GM19395 (cell line): ENCODE measurements around the gene DOCK4.

Experiments used
- ATAC-seq: cut with Tn5 transposase; IDR thresholded peaks from one replicate; pipeline ENCODE4 v1.9.1; 2021; ENCODE audit warnings: mild to moderate bottlenecking, moderate library complexity; ENCODE audit not compliant: unreplicated experiment

DOCK4 gene

DNA sequence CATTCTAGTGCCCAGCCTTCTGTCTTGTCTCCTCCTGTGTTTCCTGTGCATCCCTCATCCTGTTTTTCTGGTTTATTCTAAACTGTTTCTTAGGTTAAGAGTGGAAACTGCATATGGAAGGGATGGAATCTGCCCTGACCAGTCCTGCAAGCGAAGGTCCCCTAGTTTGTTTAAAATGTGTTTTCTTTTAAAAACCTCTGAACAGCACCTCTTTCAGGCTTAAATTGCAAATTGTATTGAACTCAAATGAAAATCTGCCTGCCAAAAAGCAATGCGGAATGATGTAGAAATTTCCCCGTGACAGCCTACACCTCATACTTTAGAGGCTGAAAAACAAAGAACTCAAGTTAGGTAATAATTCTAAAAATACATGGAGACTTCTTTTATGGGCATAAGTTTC, 421.1 kb downstream of the DOCK4 start:
- no peak for ATAC-seq

DNA sequence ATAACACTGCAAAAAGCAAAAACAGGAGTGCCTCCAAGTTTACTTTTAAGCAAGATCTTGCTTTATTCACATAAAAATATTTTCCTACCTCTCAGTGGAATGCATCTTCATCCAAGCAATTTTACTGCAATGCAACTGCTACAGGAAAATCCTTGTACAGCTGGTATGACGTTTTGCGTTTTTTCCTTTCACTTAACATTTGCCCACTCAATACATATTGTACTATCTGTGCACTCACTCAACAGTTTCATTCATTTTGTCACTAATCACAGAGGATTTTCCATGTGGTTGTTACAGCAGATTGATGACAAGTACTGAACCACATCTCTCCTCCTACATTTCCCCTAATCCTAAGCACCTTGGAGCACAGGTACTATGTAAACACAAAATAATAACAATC, 421.9 kb downstream of the DOCK4 start:
- ATAC-seq: no peak

- ATAC-seq: no peak
Measured at GRCh38 chr7:111783854-111784253, 422.3 kb downstream of the DOCK4 start.

DNA sequence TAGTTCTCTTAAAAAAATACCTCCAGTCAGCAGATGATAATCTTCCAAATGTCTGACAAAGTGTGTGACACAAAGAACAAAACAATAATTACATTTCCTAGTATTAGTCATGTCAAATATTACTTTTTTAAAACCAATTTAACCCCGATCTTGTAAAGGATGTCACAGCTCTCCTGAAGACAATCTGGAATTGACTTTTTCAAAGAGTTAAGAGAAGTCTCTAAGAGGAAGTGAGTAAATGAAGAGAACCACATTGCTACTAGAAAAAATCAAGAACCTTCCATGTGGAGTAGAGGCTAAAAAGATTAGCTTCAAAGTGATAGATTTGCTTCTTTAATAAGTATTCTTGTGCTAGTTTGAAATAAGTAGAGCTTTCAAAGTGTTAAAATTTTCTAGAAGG, 425.7 kb downstream of the DOCK4 start:
- ATAC-seq: no peak

DNA sequence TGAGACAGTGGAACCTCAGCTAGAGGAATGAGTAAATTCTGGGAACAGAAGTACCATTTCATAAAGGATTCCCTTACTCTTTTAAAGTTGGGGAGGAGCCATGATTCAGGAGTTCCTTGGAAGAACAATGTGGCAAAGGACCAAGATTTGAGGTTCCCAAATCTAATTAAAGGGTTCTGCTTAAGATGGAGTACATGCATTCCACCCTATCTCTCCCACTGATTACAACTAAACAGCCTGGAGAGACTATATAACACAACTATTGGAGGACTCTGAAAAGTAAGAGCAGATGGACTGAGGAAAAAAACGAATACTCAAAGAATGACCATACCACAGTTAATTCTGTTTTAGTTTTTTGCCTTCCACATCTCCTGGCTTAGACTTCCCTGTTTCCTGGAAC, 431.0 kb downstream of the DOCK4 start:
- ATAC-seq: no peak

DNA sequence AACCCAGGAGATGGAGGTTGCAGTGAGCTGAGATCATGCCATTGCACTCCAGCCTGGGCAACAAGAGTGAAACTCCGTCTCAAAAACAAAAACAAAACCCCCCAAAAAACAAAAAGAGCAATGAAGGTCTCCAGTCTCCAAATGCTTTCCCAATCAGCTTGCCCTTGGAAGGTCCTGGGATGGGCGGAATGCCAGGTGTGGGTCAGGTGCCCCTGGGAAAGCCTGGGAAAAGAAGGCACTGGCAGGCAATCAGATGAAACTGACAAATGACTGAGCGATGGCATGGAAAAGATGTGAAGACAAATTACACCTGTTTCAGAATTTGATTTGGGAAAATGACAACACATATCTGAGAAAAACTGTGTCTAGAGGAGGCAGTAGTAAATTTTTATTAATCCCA, 433.5 kb downstream of the DOCK4 start:
- ATAC-seq: no peak

- ATAC-seq: no peak
Measured at GRCh38 chr7:111771638-111772037, 434.6 kb downstream of the DOCK4 start.

DNA sequence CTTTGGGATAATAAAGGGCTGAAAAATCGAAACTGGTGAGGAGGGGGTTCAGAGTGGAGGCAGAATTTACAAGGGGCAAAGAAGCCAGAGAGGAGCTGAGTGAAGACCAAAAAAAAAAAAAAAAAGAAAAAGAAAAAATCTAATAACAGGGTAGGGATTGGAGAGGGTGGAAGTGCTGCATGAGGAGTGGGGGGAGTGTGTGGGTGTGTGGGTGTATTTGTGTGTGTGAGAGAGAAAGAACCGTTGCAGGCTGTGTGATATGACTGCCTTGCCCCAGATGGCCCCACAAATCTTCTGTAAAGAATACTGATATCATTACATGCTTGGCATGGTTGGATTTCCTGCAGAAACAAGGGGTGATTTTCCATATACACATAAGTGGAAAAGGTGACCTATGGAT, 436.1 kb downstream of the DOCK4 start:
- ATAC-seq: no peak

DNA sequence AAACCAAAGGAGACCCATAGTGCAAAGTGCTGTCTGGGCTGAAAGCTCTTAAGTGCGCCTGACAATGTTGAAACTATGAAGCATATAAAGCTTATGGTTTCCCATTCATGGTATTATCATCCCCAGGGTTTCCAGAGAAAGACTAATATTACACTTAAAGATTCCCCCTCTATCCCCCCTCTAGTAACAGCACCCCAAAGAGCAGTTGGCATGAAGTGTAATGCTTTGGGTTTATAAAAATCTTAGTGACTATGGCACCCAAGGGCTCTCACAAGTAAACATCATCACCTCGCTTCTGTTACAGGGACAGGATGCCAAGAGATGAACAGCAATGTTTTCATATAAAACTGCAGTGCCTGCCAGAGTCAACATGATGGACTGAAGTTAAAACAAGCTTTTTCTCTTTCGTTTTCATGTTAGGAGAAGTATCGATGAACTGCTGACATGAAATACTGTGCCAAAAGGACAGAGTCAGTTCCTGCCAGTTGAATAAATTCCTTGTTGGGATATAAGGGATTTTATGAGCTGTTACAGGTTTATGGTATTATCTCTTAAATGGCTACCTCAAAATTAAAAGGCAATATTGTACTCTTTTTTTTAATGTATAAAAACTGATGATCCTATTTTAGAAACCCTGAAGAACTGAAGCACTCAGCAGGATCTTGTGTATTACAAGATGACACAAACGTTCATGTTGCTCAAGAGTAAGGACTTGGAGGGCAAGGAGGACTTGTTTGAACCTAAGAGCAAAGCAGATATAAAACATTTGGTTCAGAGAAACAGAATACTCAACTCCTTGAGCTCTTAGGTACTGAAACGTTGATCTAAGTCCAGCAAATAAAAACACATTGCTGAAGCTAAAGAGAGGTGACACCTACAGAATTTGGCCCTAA, 440.2 kb downstream of the DOCK4 start:
- no peak for ATAC-seq

GRCh38 chr7:111763221-111763801, 442.9 kb downstream of the DOCK4 start:
- peak; percentile 61 for ATAC-seq

DNA sequence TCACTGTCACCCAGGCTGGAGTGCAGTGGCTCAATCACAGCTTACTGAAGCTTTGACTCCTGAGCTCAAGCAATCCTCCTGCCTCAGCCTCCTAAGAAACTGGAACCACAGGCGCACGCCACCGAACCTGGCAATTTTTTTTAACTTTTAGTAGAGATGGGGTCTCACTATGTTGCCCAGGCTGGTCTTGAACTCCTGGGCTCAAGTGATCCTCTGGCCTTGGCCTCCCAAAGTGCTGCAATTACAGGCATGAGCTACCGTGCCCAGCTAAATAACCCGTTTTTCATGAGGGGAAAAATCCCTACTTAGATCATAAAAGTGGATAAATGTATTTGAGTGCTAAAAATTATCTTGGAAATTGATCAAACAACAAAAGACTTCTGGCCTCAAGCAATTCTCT, 443.4 kb downstream of the DOCK4 start:
- peak; percentile 15 for ATAC-seq

DNA sequence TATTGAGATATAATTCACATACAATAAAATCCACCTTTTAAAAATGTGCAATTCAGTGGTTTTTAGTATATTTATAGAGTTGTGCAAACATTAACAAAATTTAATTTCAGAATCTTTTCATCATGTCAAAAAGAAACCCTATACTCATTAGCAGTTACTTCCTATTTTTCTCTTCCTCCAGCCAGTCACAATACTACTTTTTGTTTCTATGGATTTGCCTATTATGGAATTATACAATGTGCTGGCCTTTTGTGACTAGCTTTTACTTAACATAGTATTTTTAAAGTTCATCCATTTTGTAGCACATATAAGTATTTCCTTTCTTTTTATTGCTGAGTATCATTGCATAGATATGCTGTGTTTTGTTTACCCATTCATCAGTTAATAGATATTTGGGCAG, 444.0 kb downstream of the DOCK4 start:
- no peak for ATAC-seq

DNA sequence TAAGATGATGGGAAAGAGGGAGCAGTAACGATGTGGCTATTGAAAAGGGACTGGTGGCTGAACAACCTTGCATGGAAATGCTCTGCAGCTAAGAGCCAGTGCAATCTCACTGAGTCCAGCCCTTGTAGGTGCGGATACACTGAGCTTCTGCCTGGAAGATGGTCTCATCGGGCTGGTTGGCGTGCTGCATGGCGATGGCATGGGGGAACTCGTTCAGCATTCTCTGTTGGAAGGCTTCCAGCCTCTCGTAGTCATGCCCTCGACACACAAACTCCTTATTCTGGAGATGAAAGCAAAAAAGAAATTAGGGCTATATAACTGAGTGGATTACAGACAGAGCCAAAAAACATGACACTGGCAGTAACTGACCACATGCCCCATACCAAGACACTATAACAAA, 446.2 kb downstream of the DOCK4 start:
- no peak for ATAC-seq

DNA sequence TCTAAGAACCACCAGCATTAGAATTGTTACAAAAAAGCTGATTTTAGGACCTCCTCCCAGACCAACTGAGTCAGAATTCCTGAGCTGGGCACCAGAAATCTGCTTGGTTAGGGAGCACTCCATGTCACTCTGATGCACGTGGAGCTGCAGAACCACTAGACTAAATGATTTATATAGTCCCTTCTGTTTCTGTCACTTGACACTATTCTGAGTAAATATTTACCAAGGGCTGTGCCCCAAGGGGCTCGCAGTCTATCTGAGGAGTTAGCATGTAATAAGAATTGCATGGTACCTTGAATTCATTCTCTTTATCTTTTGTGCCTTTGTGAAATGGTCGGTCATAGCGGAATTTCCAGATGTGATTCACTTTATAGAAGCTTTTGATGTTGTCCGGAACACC, 447.9 kb downstream of the DOCK4 start:
- no peak for ATAC-seq

DNA sequence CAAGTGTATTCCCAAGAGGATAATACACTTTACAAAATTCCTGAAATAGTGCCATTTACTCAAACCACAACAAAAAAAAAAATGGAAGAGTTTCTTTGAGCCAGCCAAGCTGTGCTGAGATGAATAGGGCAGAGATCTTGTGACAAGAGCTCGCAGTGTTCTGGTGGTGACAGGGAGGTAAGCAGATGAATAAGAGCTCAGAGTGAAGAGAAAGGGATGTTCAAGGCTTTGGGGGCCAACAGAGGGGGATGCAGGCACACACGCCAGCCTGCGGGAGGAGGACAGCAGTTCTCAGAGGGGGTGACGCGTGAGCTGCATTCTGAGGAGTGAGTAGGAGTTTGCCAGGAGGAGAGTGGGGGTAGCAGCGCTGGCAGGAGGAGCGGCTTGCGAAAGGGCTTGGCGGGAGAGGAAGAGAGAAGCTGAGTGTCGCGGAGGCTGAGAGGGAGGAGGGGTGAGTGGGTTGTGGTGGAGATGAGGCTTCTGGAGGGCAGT, 449.5 kb downstream of the DOCK4 start:
- ATAC-seq: no peak

GRCh38 chr7:111755383-111755782, 450.8 kb downstream of the DOCK4 start:
- no peak for ATAC-seq

- ATAC-seq: no peak
Measured at GRCh38 chr7:111753968-111754367, 452.2 kb downstream of the DOCK4 start.

DNA sequence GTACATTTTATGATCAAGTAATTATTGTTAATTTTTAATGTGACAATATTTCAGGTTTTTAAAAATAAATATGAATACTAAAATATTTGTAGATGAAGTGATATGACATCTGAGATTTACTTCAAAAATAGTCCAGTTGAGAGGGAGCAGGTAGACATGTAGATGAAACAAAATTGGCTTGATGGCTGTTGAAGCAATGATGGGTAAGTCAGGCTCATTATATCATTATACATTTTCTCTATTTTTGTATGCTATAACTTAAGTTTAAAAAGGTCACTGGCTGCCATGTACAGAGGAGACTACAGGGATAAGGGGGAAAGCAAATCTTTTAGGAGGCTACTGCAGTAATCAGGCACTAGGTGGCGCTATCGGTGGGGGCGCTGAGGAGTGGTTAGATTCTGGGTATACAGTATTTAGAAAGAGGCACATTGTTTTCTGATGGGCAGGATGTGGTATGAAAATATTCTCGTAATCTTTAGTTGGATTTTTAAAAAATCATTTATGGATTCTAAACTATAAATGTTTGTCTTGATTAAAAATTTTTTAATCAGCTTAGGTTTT, 454.1 kb downstream of the DOCK4 start:
- ATAC-seq: peak; percentile 97

GRCh38 chr7:111750878-111751277, 455.3 kb downstream of the DOCK4 start:
- no peak for ATAC-seq

DNA sequence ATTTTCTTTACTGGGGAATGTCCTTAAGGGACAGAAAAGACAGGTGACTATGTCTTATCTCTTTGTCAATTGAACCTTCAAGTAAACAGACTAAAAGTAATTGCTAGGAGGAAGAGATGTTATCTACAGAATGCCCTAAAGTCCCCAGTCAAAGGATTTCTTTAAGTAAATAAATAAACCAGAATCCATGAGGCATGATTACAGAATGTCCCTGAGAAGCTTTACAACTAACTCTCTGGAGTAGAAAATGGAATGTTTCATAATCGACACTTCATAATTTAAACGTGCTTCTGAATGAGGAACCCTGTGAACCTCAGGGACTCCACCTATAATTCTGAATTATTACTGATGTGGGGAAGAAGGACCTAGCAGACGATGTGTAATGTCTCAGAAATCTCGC, 456.0 kb downstream of the DOCK4 start:
- ATAC-seq: no peak

DNA sequence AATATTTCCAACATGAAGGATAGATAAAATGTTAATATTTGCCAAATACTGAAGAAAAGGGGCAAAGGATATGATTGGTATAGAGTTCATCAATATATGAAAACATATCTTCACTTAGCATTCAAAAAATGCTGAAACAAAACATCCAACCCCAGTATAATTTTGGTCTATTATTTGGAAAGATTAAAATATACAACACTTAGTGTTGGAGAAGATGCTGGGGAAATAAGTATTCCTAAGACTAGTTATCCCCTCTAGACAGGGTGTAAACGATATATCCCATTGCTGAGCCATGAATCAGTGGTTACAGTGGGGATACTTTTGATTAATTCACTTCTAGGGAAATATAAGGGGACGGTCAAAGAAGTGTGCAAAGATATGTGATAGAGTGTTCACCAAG, 456.6 kb downstream of the DOCK4 start:
- ATAC-seq: no peak

DNA sequence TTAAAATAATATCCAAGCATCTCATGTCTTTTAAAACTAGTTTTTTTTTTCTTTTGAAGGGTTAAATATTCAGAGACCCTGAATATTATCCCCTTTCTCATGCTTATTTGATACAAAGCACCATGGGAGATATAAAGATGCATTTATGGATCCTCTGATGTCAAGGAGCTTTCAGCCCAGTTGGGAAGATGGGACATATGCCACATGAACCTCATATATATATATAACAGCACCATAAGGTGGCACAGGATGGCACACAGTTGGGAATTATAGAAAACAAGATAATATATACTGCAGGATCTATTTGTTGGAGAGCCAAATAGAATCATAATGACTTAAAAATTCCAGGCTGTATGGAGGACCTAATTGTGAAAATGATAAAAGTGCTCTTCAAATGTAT, 458.5 kb downstream of the DOCK4 start:
- no peak for ATAC-seq
